GM21717 (cell line): ENCODE measurements around the gene POMP.
A peak's percentile ranks its signal among the peaks of the same experiment; 100 is the strongest.
"Not testable (repeated sequence)": the region's sequence is repeated elsewhere in the genome, so short reads cannot be mapped to it uniquely, and the experiment has no call there.

ENCODE experiments used
- ATAC-seq: cut with Tn5 transposase; IDR thresholded peaks from one replicate; pipeline ENCODE4 v1.9.1; 2021; ENCODE audit warnings: mild to moderate bottlenecking, moderate library complexity; ENCODE audit not compliant: unreplicated experiment

POMP gene

GRCh38 chr13:28637714-28638355 lies 21.1 kb upstream of the POMP start:
- no peak for ATAC-seq

GRCh38 chr13:28638756-28639155 lies 20.2 kb upstream of the POMP start:
- ATAC-seq: no peak

DNA sequence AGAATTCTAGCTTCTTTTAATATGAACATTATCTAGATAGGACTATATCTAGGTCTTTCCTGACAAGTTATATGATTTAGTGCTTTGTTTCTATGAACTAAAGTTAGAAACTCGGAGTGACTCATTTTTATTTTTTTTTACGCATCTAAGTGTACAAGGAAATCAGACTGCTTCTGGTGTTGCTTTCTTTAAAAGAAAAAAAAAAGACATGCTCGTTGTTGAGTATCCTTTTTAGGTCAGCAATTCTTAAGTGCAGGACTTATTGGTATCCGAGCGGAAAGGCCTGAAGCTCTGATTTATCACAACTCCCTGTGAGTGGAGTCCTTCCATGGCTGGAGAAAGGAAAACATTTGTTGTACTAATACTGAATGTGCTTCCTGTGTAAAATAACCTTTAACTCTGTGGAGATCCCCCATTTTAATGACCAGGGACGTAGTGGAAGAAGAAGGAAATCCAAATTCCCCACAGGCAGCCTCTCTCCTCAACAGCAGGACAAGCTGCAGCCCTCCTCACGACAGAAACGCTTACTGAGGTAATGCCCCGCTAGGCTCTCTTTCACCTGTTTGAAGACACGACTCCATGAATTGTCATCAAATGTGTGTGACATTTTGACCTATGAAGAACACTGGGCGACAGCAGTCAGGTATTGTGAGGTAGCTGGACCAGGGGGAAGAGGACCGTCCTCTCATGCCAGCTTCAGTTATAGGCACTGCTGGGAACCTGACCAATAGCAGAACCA lies 17.9 kb upstream of the POMP start:
- ATAC-seq: peak; percentile 15

DNA sequence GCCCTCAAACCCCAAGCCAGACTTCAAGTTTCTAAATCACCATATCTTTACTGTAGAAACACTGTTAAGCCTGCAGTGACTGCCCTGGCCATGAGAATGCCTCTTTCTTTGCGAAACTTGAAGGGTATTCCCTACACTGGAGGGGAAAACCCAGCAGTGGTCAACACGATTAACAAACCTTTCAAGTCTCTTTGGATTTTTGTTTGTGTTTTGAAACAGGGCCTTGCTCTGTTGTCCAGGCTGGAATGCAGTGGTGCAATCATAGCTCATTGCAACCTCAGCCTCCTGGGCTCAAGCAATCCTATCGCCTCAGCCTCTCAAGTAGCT lies 17.4 kb upstream of the POMP start:
- peak; percentile 64 for ATAC-seq

DNA sequence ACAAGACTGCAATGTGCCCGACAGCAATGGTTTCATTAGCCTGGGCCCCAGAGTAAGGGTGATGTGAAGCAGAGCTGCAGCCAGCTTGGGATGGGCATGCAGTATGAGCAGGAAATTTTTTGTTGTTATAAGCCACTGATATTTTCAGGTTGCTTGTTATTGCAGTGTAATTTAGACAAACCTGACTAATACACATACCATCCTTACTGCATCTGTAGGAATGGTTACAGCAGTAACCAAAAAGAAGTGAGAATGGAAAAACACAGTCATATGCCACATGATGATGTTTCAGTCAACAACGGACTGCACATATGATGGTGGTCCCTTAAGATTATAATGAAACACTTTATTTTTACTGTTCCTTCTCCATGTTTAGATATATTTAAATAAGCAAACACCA lies 8.6 kb upstream of the POMP start:
- no peak for ATAC-seq

DNA sequence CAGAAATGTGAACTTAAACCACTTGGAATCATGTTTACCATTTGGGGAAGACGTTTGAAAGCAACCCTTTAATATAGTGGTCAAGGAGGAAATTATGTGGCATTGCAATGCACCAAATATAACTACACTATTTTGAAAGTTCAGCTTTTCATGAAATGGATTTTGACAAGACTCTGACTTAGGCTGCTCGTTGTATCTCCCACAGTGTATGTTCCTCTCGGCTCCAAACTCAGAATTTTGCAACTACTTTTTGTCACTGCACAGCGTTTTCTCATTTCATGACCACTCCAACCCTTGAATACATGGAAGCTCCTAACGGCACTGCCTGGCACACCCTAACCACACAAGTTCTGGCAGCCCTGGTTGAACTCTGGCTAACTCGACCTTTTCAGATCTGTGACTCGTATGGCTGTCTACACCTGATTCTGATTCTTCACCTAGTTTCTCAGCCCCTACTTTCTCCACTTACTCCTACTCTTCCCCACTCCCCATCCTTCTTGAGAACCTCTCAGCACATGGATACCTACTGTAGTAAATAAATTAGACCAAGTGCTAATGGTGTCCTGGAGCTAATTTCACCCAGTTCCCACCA lies 7.0 kb upstream of the POMP start:
- ATAC-seq: no peak

DNA sequence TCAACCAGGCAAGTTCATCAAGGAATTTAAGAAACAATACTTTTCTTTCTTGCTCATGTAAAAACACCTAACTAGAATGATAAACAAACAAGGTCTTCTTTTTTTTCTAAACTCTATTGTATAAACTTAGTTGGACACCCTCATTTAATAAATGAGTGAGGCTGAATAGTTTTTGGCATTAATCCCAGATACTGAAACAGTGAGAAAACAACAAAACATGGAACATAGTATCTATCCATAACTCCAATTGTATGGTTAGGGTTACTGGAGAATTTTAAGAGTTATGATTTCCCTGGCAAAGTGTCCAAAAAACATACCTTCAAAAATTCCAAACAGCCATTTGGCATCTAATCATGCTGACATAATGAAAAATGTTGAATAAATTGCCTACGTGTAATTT lies 5.8 kb upstream of the POMP start:
- no peak for ATAC-seq

DNA sequence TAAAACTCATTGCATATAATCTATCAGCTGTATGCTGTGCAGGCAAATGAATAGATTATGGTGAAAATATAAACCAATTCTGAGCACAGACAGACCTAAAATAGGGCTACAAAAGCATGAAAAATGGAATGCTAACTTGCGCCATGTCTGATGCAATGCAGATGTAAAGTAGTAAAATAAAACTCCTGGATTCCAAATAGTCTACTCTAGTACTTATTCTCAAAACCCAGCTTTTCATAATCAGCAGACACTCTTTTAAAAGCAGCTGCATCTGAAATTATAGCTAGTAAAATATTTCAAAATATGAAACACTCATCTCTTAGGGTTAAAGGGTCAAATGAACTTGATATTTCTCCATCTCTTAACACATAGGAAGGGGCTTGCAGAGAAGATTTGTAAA lies 4.7 kb upstream of the POMP start:
- no peak for ATAC-seq

DNA sequence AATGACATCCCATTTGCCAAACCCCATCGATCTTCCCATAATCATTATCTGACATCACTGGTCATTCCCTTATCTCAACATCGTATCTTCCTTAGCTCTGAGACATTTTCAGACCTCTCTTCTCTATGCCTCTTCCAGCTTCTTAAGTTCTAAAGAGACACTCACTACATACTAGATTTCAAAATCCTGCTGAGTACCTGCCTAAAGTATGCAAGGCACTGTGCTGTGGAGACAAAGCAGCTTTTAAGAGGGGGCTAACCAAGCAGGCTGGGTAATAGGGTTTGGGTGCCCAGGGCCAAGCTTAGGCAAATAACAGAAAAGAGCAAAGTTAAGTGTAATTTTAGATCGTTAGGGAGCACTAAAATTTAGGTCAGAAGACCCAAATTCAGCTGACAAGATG lies 3.4 kb upstream of the POMP start:
- ATAC-seq: no peak

GRCh38 chr13:28657784-28658538 lies 969 bp upstream of the POMP start:
- no peak for ATAC-seq

DNA sequence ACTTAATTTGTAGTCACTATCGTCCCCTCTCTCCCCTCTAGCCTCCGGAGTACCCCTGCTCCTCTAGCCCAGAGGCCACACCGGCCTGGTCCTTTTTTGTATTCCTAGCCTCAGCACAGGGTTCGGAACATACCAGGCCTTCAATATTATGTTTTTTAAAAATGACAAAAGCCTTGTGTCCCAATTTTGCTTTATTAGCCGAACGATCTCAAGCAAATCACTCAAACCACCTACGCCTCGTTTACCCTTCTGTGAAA lies 463 bp upstream of the POMP start:
- peak; percentile 22 for ATAC-seq

- peak; percentile 39 for ATAC-seq
These were observed 666 bp downstream of the POMP start for GRCh38 chr13:28659621-28659970.

DNA sequence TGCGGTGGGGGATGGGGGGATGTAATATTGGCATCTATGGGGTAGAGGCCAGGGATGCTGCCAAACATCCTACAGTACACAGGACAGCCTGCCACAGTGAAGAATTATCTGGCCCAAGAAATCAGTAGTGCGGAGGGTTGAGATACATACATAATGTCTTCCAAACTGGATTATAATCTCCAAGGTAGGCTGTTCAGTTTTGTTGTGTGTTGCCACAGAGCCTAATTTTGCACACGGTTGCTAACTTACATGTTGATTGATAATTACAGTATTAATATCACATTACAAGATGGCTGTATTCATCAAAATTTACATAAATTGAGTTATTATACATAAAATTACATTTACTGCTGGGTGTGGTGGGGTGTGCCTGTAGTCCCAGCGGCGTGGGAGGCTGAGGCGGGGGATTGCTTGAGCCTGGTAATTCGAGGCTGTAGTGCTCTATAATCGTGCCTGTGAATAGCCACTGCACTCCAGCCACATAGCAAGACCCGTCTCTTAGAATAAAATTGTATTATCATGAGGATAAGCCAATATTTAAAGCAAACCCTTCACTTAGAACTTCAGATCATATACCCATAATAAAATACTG lies 8.1 kb downstream of the POMP start:
- no peak for ATAC-seq

GRCh38 chr13:28671126-28671792 lies 12.3 kb downstream of the POMP start:
- ATAC-seq: no peak

DNA sequence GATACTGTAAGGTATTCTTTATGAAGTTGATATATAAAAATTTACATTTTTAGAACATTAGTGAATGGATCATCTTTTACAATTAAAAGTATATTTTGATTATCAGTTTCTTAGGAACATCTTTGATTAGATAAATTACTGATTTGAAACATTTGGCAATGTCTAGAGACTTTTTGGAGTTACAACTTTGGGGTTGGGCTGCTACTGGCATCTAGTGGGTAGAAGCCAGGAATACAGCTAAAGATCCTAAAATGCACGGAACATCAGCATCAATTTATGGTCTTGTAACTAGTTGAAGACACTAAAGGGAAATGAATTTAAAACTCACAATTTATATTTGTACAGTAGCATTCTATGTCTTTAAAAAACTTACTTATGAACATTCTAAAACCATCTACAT lies 19.9 kb downstream of the POMP start:
- ATAC-seq: no peak

GRCh38 chr13:28679628-28680027 lies 20.7 kb downstream of the POMP start:
- no peak for ATAC-seq

DNA sequence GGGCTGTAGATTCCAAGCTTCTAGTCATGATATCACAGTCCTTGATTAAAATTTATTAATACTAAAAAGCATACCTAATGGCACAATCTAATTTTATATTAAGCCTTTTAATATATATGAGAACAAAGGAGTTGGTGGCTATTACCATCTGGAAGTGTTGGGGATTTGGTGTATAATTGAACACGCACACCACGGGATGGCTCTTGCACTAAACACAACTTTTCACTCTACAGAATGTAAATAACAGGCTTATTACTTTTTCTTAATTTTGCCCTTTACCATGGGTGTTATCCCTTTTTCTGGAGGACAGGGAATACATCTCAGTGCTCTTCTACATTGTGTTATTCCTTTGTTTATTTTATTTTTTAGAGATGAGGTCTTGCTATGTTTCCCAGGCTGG lies 21.6 kb downstream of the POMP start:
- ATAC-seq: no peak

DNA sequence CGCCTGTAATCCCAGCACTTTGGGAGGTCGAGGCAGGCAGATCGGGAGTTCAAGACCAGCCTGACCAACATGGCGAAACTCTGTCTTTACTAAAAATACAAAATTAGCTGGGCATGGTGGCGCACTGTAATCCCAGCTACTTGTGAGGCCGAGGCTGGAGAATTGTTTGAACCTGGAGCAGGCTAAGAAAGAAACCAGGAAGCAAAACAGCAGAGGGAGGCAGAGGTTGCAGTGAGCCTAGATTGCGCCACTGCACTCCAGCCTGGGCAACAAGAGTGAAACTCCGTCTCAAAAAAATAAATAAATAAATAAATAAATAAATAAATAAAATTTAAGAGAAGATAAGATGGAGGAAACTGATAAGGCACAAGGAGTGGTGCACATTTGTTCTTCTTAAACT lies 24.2 kb downstream of the POMP start:
- not testable (repeated sequence) for ATAC-seq

- ATAC-seq: no peak
These were observed 25.3 kb downstream of the POMP start for GRCh38 chr13:28684257-28684656.

GRCh38 chr13:28685114-28685513 lies 26.2 kb downstream of the POMP start:
- no peak for ATAC-seq

DNA sequence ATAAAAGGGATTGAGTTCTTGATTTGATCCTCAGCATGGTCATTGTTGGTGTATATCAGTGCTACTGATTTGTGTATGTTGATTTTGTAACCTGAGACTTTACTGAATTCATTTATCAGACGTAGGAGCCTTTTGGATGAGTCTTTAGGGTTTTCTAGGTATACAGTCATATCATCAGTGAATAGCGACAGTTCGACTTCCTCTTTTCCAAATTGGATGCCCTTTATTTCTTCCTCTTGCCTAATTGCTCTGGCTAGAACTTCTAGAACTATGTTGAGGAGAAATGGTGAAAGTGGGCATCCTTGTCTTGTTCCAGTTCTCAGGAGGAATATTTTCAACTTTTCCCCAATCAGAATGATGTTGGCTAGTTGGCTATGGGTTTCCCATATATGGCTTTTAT lies 27.0 kb downstream of the POMP start:
- no peak for ATAC-seq
